ENCODE results near the gene PPP3CA. TPM values are rescaled to one million over a fixed set of nuclear protein-coding genes. Genes with fewer than 3 reads are reported as not detected.

The PPP3CA gene
- total RNA-seq, 2 donors from 2014 or later = 13.7 to 20.8 TPM

- intact Hi-C loops (cut with DNase I) = no loop called here
- Histone ChIP-seq H3K4me3 (no peak overlapping the region), H3K4me1 (no peaks in the 10 kb centered on the region), H3K27ac (no peak overlapping the region), H3K36me3 (replicated peaks in 1 of 2; ENCODE audit: insufficient read depth in 1 of 2, low read depth in 2 of 2) (no peaks in the 10 kb centered on the region), H3K27me3 (no peaks in the 10 kb centered on the region), H3K9me3 (no peaks in the 10 kb centered on the region)
- no peak for TF ChIP-seq CTCF (IDR thresholded peaks at IDR 0.05)
- no peak for TF ChIP-seq POLR2A (IDR thresholded peaks at IDR 0.05)
- 87 to 92% methylated on average over 4 of the region's 4 CpGs for WGBS, 2 donors
- ATAC-seq (no peak), DNase-seq (no peak)
These were observed 328.0 kb downstream of the PPP3CA start for GRCh38 chr4:101019313-101019712.

DNA sequence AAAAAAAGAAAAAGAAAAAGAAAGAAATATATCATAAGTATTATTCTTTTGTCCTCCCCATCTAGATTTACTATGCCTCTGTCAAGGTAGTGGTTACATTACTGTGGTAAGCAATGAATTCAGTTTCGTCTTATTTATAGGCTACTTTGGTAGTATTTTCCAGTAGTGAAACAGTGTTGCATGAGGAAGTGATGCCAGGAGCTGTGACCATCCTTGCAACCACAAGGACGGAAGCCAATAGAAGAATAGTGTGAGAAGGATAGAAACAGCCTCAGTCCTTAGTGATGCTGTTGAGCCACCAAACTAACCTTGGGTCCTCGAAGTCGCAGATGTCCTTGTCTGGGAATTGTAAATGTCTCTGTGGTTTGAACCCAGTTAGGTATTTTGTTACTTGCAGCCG lies 328.5 kb downstream of the PPP3CA start:
- Histone ChIP-seq H3K27me3 (no peaks in the 10 kb centered on the region), H3K36me3 (replicated peaks in 1 of 2; ENCODE audit: insufficient read depth in 1 of 2, low read depth in 2 of 2) (no peaks in the 10 kb centered on the region), H3K4me1 (no peaks in the 10 kb centered on the region), H3K27ac (no peak overlapping the region), H3K9me3 (no peaks in the 10 kb centered on the region), H3K4me3 (no peak overlapping the region)
- DNase-seq (no peak), ATAC-seq (no peak)
- WGBS, 2 donors = 91 to 93% methylated on average over 5 of the region's 5 CpGs
- intact Hi-C loops (cut with DNase I) = no loop called here
- TF ChIP-seq POLR2A (IDR thresholded peaks at IDR 0.05) = no peak
- TF ChIP-seq CTCF (IDR thresholded peaks at IDR 0.05) = no peak

- ATAC-seq = no peak
- no peak for DNase-seq
- Histone ChIP-seq H3K36me3 (replicated peaks in 1 of 2; ENCODE audit: insufficient read depth in 1 of 2, low read depth in 2 of 2) (no peaks in the 10 kb centered on the region), H3K9me3 (no peaks in the 10 kb centered on the region), H3K4me3 (no peak overlapping the region), H3K27ac (no peak overlapping the region), H3K4me1 (no peaks in the 10 kb centered on the region), H3K27me3 (no peaks in the 10 kb centered on the region)
- intact Hi-C loops (cut with DNase I) = no loop called here
- WGBS, 2 donors = 32 to 42% methylated on average over 3 of the region's 3 CpGs
- TF ChIP-seq CTCF (IDR thresholded peaks at IDR 0.05) = no peak
- no peak for TF ChIP-seq POLR2A (IDR thresholded peaks at IDR 0.05)
These were observed 332.9 kb downstream of the PPP3CA start for GRCh38 chr4:101014417-101014816.

DNA sequence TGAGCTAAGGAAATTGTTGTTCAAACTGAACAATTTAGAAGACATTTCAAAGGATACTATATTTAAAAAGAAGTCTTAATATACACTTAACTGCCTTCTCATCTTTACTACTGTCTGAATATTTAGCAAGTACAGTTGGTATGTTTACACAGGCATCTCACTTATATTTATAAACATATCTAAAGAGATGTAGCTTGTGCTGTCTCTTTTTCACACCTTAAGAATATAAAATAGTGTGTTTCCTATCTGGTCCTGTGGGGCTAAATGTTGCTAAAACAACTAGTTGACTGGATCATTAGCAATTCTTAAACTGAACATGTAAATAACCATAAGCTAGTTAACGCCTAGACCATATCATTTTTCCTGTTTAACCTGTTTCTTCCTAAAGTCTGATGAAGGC lies 336.3 kb downstream of the PPP3CA start:
- H3K36me3 ChIP-seq (replicated peaks in 1 of 2; ENCODE audit: insufficient read depth in 1 of 2, low read depth in 2 of 2) = no peaks in the 10 kb centered on the region
- no peaks in the 10 kb centered on the region for H3K27me3 ChIP-seq
- WGBS, 2 donors = 61 to 78% methylated on average over 1 of the region's 1 CpG
- no peak overlapping the region for H3K27ac ChIP-seq
- DNase-seq (no peak), ATAC-seq (no peak)
- no peaks in the 10 kb centered on the region for H3K4me1 ChIP-seq
- no peak overlapping the region for H3K4me3 ChIP-seq
- intact Hi-C loops (cut with DNase I) = no loop called here
- H3K9me3 ChIP-seq = no peaks in the 10 kb centered on the region
- no peak for TF ChIP-seq CTCF (IDR thresholded peaks at IDR 0.05)
- no peak for TF ChIP-seq POLR2A (IDR thresholded peaks at IDR 0.05)

DNA sequence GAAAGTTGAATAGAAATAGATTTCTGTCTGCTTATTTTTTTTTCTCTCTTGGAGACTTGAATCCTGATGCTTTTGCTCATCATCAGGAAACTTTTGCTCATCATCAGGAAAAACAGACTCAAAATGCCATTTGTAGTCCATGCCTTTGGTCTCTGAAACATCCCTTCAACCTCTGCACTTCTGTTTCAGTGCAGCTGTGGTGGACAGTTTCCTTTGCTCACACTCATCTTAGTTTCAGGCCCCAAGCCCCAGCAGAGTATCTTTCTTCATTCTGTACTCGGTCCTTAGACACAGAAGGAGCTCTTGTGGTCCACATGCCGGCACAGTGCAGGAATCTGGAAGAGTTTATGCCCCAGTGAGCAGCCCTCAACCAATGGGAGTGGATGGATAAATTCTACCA lies 337.9 kb downstream of the PPP3CA start:
- ATAC-seq (no peak), DNase-seq (no peak)
- H3K4me1 ChIP-seq = no peaks in the 10 kb centered on the region
- no peak overlapping the region for H3K27ac ChIP-seq
- intact Hi-C loops (cut with DNase I) = no loop called here
- no peaks in the 10 kb centered on the region for H3K27me3 ChIP-seq
- 66 to 71% methylated on average over 2 of the region's 2 CpGs for WGBS, 2 donors
- TF ChIP-seq CTCF (IDR thresholded peaks at IDR 0.05) (no peak), POLR2A (IDR thresholded peaks at IDR 0.05) (no peak)
- no peaks in the 10 kb centered on the region for H3K9me3 ChIP-seq
- H3K4me3 ChIP-seq = no peak overlapping the region
- no peaks in the 10 kb centered on the region for H3K36me3 ChIP-seq (replicated peaks in 1 of 2; ENCODE audit: insufficient read depth in 1 of 2, low read depth in 2 of 2)
